Tibial nerve (tissue), 4 donors: ENCODE results near the gene RAB3B.

Experiments
- CTCF ChIP-seq, 5 experiments: fragments of 200-600 bp in 3 of 5; fragments of 450-650 bp in 2 of 5; sonication (generic) in 3 of 5; IDR thresholded peaks; one replicate each; pipeline ENCODE4 v1.5.1; 2016 to 2019; ENCODE audit warnings: antibody characterized with exemption in 5 of 5, mild to moderate bottlenecking in 3 of 5, moderate library complexity in 2 of 5
- EP300 ChIP-seq, 2 donors: sonication (generic); formaldehyde crosslinking; IDR thresholded peaks; one replicate each; pipeline ENCODE4 v1.6.1; 2017; ENCODE audit warnings: antibody characterized with exemption in 2 of 2, mild to moderate bottlenecking in 1 of 2

GRCh38 chr1:51953079-51953478 is 37.4 kb downstream of the RAB3B start:
- TF ChIP-seq EP300 (IDR thresholded peaks at IDR 0.05) (no peak), CTCF (IDR thresholded peaks at IDR 0.05) (no peak)
